KG1 (cell line): ENCODE results near the gene OR56A1.

Experiments
- DNase-seq: peaks from one replicate; lab custom pipeline; 2025; lab: John Stamatoyannopoulos, UW

Gene OR56A1

DNA sequence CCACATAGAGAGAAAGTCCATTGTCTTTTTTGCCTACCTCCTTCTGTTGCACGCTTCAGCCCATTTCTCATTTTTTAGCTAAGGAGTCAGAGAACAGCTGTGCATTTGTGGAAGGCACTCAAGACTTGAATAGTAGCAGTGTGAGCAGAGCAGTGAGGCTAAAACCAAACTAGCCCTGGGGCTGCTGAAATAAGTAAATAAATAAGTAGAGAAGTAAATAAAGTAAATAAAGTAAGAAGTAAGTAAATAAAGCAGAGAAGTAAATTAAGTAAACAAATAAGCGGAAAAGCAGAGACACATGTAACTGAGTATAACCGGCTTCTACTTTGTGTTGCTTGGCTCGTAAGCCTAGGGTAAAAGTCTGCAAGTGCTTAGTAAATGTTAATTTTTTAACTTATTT is 41.4 kb downstream of the OR56A1 start:
- DNase-seq: no peak

DNA sequence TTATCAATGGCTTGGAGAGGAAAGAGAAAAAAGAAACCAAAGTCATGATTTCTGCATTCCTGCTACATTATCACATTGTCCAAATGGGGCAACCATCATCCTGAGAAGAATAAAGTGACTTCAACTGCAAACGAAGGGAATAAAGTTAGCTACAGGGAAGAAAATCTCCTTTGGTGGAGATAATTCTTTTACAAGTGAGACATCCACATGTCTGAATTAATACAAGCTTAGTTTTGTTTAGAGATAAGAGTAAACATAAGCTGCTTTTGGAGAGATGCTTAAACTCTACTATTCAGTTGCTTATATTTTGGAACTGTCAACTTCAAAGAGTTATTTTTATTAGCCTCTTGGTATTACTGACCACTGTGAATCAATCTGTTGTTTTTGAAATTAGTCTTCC is 43.7 kb downstream of the OR56A1 start, which contains the start of gene OR52L1:
Gene OR52L1, minus strand, starts transcription at position 101 of the 400 bp plus-strand sequence. Its CDS starts 55 bp downstream, at position 46.
- no peak for DNase-seq

DNA sequence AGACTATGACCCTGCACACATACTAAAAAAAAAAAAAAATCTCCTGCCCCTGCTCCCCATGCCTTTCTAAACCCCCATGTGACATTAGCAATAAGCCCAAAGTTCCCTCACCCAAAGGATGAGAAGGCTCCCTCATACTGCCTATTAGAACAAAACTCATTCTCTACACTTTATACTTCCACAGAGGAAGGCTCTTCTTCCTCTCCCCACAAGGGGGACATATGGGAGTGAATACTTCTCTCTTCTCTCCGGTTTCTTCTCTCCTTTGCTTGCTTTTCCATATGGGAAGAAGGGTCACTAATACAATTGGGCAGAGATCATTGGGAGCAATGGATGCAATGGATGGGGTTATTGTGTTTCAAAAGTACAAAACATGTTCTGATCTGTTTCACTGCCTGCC is 47.1 kb downstream of the OR56A1 start:
- DNase-seq: no peak

DNA sequence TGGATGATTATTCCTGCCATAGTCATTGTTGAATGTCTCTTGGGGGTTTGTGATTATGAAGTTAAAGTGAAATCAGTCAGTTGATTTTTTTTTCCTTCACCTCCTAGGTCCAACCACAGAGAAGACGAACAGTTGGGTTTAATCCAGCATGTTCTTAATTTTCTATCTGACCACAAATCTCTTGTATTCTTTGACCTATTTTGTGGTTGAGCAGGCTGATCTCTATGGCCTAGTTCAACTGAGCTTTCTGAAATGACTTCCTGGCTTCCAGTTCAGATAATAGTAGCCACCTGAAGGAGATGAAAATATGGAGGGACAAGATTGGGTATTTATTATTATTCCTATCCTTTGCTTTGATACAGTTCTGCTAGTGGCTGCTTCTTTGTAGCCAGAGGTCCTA is 57.0 kb downstream of the OR56A1 start:
- DNase-seq: no peak
